A673 (cell line): ENCODE data around the gene GOSR2.
"Not testable (repeated sequence)": the region's sequence is repeated elsewhere in the genome, so short reads cannot be mapped to it uniquely, and the experiment has no call there.

Experiments
- CTCF ChIP-seq: fragments of 300-800, 200-600 bp; sonication (generic); conservative IDR thresholded peaks from 2 replicates; pipeline ENCODE4 v1.5.1; 2017; ENCODE audit warnings: low read depth, mild to moderate bottlenecking, antibody characterized with exemption, low read length, moderate library complexity, mixed read lengths
- EZH2 ChIP-seq: fragments of 200-600 bp; sonication (generic); IDR thresholded peaks from 2 replicates; pipeline ENCODE4 v1.6.1; 2017; ENCODE audit warnings: borderline replicate concordance, low read depth, mild to moderate bottlenecking, mixed read lengths, antibody characterized with exemption, low read length; ENCODE audit not compliant: poor library complexity, severe bottlenecking

GRCh38 chr17:46921962-46922361, 998 bp upstream of the GOSR2 start:
- not testable (repeated sequence) for TF ChIP-seq CTCF, EZH2
